ENCODE results near the gene GOLGB1. TPM values are rescaled to one million over a fixed set of nuclear protein-coding genes. Genes with fewer than 3 reads are reported as not detected.

Gene GOLGB1
- total RNA-seq, 4 donors from 2014 or later: 77.8 to 102 (median 97.3) TPM

GRCh38 chr3:121651684-121652083, 97.9 kb downstream of the GOLGB1 start:
- no peaks in the 10 kb centered on the region for H3K4me1 ChIP-seq
- DNase-seq: no peak
- no peaks in the 10 kb centered on the region for H3K27me3 ChIP-seq
- intact Hi-C loops (cut with DNase I): no loop called here
- no peaks in the 10 kb centered on the region for H3K36me3 ChIP-seq
- H3K9me3 ChIP-seq: no peaks in the 10 kb centered on the region
- no peak for TF ChIP-seq POLR2A (IDR thresholded peaks at IDR 0.05)
- H3K27ac ChIP-seq: no peak overlapping the region
- no peak overlapping the region for H3K4me3 ChIP-seq (replicated peaks in 1 of 3)

GRCh38 chr3:121649645-121650044, 99.9 kb downstream of the GOLGB1 start:
- Histone ChIP-seq H3K4me3 (replicated peaks in 1 of 3) (no peak overlapping the region), H3K36me3 (peaks cover 0 to 3% of the 10 kb centered on the region in 2 donors), H3K4me1 (no peaks in the 10 kb centered on the region), H3K9me3 (no peaks in the 10 kb centered on the region), H3K27me3 (no peaks in the 10 kb centered on the region), H3K27ac (no peak overlapping the region)
- no peak for DNase-seq
- intact Hi-C loops (cut with DNase I): no loop called here
- TF ChIP-seq CTCF (IDR thresholded peaks at IDR 0.05): no peak
- TF ChIP-seq POLR2A (IDR thresholded peaks at IDR 0.05): no peak

GRCh38 chr3:121648219-121648958, 101.2 kb downstream of the GOLGB1 start:
- 64 to 83% methylated on average over 6 of the region's 6 CpGs for whole genome bisulfite sequencing, 2 donors

GRCh38 chr3:121645054-121645453, 104.5 kb downstream of the GOLGB1 start:
- H3K4me3 ChIP-seq (replicated peaks in 1 of 3): no peak overlapping the region
- H3K9me3 ChIP-seq: no peaks in the 10 kb centered on the region
- H3K27ac ChIP-seq: no peak overlapping the region
- intact Hi-C loops (cut with DNase I): no loop called here
- WGBS, 2 donors: 94 to 95% methylated on average over 5 of the region's 5 CpGs
- peaks cover 0 to 12% of the 10 kb centered on the region in 2 donors for H3K36me3 ChIP-seq
- H3K4me1 ChIP-seq: no peaks in the 10 kb centered on the region
- DNase-seq: no peak
- H3K27me3 ChIP-seq: no peaks in the 10 kb centered on the region
- no peak for TF ChIP-seq POLR2A (IDR thresholded peaks at IDR 0.05)
- TF ChIP-seq CTCF (IDR thresholded peaks at IDR 0.05): no peak

More at GRCh38 chr3:121648219-121648958, 101.2 kb downstream of the GOLGB1 start:
- Histone ChIP-seq H3K36me3 (peaks cover 0 to 5% of the 10 kb centered on the region in 2 donors), H3K4me3 (replicated peaks in 1 of 3) (no peak overlapping the region), H3K9me3 (no peaks in the 10 kb centered on the region), H3K27ac (no peak overlapping the region), H3K27me3 (no peaks in the 10 kb centered on the region), H3K4me1 (no peaks in the 10 kb centered on the region)
- TF ChIP-seq CTCF (IDR thresholded peaks at IDR 0.05): no peak
- no peak for TF ChIP-seq POLR2A (IDR thresholded peaks at IDR 0.05)
- intact Hi-C loops (cut with DNase I): no loop called here
- no peak for DNase-seq

- TF ChIP-seq CTCF (IDR thresholded peaks at IDR 0.05): no peak
- no peak for TF ChIP-seq POLR2A (IDR thresholded peaks at IDR 0.05)
These were observed 106.8 kb downstream of the GOLGB1 start for GRCh38 chr3:121642601-121643314.

More at GRCh38 chr3:121642601-121643314, 106.8 kb downstream of the GOLGB1 start:
- Histone ChIP-seq H3K9me3 (no peaks in the 10 kb centered on the region), H3K27me3 (no peaks in the 10 kb centered on the region), H3K27ac (no peak overlapping the region), H3K4me1 (no peaks in the 10 kb centered on the region), H3K4me3 (replicated peaks in 1 of 3) (no peak overlapping the region), H3K36me3 (peaks cover 0 to 12% of the 10 kb centered on the region in 2 donors)
- intact Hi-C loops (cut with DNase I): no loop called here
- 78 to 80% methylated on average over 9 of the region's 9 CpGs for WGBS, 2 donors
- DNase-seq: no peak

Data from thyroid gland (tissue), 4 donors.